Stimulated activated naive CD8-positive, alpha-beta T cell treated with anti-CD3 and anti-CD28 coated beads, Interleukin-15, amount 100 ng/mL, for 72 hours (primary cell): ENCODE measurements around the gene CYTH4.
"Not testable (repeated sequence)": the region's sequence is repeated elsewhere in the genome, so short reads cannot be mapped to it uniquely, and the experiment has no call there.

Source experiments
- ATAC-seq: fragments of 150-1000 bp; cut with Tn5 transposase; 2 replicates; pipeline ENCODE4 v1.10.0; 2021; ENCODE audit warnings: mild to moderate bottlenecking, moderate library complexity
- DNase-seq, 2 donors: peaks; one replicate each; pipeline ENCODE4 v3.0.0; 2021 to 2022
- H3K27ac Mint-ChIP-seq, 2 donors: one replicate each; pipeline ENCODE4 v1.8.0; 2022; ENCODE audit warnings: mild to moderate bottlenecking in 2 of 2, mixed read lengths in 2 of 2, moderate library complexity in 2 of 2
- H3K27me3 Mint-ChIP-seq: one replicate; pipeline ENCODE4 v1.8.0; 2022; ENCODE audit warnings: mixed read lengths
- H3K4me1 Mint-ChIP-seq: one replicate; pipeline ENCODE4 v1.8.0; 2022; ENCODE audit warnings: mild to moderate bottlenecking, mixed read lengths
- H3K4me3 Mint-ChIP-seq, 2 donors: one replicate each; pipeline ENCODE4 v1.8.0; 2022; ENCODE audit warnings: mild to moderate bottlenecking in 2 of 2, mixed read lengths in 2 of 2, moderate library complexity in 1 of 2
- H3K9me3 Mint-ChIP-seq, 2 donors: one replicate each; pipeline ENCODE4 v1.8.0; 2022; ENCODE audit warnings: mixed read lengths in 2 of 2

Gene CYTH4

DNA sequence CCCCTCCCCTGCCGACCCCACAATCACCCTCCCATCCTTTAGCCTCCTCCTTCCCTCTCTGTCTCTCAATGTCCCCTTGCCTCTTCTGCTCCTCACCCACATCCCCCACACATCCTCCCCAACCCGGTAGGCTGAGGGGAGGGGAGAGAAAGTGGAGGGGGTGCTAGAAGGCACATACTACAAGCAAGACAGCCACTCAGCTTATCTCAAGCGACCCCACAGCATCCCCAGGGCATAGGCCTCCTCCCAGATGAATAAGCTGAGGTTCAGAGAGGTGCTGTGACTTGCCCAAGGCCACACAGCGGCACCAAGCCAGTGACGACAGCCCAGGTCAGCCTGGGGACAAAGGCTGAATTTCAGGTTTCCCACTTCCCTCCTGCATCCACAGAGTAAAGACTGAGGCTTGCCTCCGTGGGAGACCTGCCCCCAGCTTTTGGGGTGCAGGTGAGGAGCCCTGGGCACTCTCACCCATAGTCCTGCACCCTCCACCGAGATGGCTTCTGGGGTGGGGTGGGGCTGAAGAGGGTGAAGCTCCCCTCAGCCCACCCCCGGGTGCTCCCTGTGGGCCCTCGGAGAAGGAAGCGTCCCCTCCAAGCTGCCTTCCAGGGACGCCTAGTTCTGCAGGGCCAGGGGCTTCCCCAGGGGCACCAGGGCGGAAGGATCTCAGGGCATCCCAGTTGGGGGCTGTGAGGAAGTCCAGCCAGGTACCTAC is 38.8 kb upstream of the CYTH4 start:
- ATAC-seq (peak; percentile 4), DNase-seq (no peak)
- H3K4me1 Mint-ChIP-seq = peaks cover 61% of the 10 kb centered on the region
- peak overlapping the region; percentile 95 to 98 for H3K4me3 Mint-ChIP-seq
- H3K27me3 Mint-ChIP-seq = no peaks in the 10 kb centered on the region
- no peaks in the 10 kb centered on the region for H3K9me3 Mint-ChIP-seq
- H3K27ac Mint-ChIP-seq = peak overlapping the region; percentile 92 to 93

DNA sequence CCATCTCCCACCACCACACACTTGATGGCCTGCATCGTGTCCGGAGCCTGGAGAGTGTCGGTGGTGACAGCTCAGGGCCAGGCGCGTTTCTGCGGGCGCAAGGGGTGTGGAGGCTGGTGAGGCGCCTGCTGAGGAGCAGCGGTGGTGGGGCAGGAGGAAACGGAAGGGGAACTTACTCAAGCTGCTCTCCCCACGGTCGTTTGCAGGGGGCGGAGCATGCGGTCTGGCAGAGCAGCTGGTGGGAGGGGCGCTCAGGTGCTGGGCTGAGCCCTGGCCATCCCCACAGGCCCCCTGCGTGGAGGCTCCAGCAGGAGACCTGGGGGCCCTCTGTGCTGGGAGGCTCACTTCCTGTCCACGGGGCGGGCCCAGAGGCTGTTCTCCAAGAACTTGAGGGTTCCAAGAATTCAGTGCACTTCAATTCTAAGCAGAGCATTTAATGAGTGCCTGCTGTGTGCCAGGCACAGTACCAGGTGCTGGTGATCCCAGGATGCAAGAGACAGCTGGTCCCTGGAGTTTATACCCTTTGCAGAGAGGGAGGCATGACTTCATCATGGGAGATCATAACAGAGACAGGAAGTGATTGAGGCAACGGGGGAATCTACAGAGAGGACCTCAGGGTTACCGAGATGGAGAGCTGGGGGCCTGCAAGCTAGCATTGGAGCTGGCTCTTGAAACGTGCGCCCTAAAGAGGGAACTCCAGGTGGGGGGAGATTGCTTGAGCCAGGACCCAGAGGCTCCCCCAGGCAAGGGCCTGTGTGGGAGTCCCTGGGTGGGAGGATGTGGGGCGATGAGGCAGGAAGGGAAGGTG is 38.0 kb upstream of the CYTH4 start, which contains the start of gene RAC2:
TSS of gene RAC2 (minus strand) at position 156 of the 808 bp plus-strand sequence. CDS start at position 35, 121 bp downstream.
- Mint-ChIP-seq H3K27ac (peak within 1 kb of the TSS; percentile 92 to 93), H3K9me3 (no peaks in the 10 kb centered on the region), H3K4me3 (peak within 1 kb of the TSS; percentile 95 to 98), H3K27me3 (no peaks in the 10 kb centered on the region), H3K4me1 (peaks cover 56% of the 10 kb centered on the region)
- ATAC-seq = peak; percentile 73
- DNase-seq = peak; percentile 82 to 93

DNA sequence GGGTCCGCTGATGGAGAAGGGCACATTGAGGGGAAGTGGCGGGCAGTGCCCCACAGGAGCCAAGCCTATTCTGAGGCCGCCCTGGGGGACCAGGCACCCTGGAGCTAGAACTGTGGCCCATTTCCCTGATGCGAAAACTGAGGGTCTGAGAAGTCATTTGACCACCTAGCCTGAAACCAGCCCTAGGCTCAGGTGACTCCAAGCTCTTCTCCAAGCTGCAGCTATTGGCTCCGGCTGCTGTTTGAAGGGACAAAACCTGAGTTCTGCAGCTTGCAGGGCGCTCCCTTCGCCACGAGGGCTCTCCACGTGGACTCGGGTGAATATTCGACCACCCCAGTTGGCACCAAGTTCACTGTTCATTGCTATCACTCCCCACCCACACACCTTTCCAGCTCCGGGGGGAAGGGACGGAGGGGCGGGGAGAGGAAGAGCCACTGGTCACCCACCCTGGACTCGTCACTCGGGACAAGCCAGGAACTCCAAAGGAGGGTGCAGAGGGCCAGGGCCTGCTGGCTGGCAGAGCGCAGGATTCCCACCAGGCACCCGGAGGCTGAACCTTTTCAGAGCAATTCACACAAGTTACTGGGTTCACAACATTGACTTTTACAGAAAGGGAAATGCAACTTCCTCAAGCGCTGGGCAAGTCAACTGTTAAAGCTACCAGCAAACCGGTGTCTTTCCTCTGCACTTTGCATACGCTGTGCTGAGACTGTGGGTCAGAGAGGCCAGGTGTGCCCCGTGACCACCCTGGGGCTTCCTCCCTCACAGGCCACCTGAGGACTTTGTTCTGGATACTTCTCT is 37.2 kb upstream of the CYTH4 start:
- Mint-ChIP-seq H3K4me1 (peaks cover 48% of the 10 kb centered on the region), H3K27me3 (no peaks in the 10 kb centered on the region), H3K27ac (peak overlapping the region; percentile 92 to 93), H3K4me3 (peak overlapping the region; percentile 95 to 98), H3K9me3 (no peaks in the 10 kb centered on the region)
- ATAC-seq (no peak), DNase-seq (no peak)

DNA sequence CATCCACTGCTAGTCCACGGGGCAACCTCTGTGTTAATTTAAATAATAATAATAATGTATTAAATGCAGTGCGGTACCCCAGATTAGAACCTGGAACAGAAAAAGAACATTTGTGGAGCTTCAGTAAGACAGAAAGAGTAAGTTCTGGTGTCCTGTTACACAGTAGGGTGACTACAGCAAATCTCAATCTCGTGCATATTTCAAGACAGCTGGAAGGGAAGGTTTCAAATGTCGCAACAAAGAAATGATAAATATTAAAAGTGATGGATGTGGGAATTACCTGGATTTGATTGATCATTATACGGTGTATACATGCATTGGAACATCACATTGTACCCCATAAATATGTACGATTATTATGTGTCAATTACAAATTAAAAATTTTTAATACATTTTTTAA is 36.6 kb upstream of the CYTH4 start:
- Mint-ChIP-seq H3K4me1 (peaks cover 42% of the 10 kb centered on the region), H3K27ac (no peak overlapping the region), H3K4me3 (no peak overlapping the region), H3K9me3 (no peaks in the 10 kb centered on the region), H3K27me3 (no peaks in the 10 kb centered on the region)
- ATAC-seq (no peak), DNase-seq (no peak)

DNA sequence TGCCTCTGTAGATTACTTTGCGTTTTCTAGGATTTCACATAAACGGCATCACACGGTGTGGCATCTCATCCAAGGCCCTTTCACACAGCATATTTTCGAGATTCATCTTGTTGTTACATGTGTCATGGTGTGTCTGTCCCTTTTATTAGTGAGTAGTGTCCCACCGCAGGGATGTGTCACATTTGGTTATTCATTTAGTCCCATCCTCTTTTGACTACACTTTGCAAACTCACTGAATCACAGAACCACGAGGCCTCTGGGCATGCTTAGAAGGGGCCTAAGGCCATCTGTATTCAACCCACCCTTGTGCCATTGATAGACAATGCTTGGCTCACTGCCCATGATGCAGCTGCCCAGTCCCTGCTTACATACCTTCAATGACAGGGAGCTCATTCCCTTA is 34.1 kb upstream of the CYTH4 start:
- Mint-ChIP-seq H3K4me1 (peaks cover 33% of the 10 kb centered on the region), H3K4me3 (no peak overlapping the region), H3K27ac (no peak overlapping the region), H3K9me3 (no peaks in the 10 kb centered on the region), H3K27me3 (no peaks in the 10 kb centered on the region)
- ATAC-seq = no peak
- no peak for DNase-seq

DNA sequence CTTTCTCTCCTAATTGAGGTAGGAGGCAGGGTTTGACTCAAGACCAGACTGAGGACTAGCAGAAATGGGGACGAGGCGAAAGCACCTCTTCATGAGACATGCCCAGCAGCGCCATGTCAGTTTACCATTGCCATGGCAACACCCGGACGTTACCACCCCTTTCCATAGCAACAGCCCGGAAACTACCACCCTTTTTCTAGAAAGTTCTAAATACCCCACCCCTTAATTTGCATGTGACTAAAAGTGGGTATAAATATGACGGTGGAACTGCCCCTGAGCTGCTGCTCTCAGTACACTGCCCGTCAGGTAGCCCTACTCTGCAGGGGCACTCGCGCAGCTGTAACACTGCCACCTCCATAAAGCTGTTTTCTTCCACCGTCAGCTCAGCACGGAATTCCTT is 32.3 kb upstream of the CYTH4 start:
- Mint-ChIP-seq H3K27ac (no peak overlapping the region), H3K4me3 (no peak overlapping the region), H3K9me3 (no peaks in the 10 kb centered on the region), H3K27me3 (no peaks in the 10 kb centered on the region), H3K4me1 (peaks cover 36% of the 10 kb centered on the region)
- DNase-seq = no peak
- ATAC-seq = no peak

DNA sequence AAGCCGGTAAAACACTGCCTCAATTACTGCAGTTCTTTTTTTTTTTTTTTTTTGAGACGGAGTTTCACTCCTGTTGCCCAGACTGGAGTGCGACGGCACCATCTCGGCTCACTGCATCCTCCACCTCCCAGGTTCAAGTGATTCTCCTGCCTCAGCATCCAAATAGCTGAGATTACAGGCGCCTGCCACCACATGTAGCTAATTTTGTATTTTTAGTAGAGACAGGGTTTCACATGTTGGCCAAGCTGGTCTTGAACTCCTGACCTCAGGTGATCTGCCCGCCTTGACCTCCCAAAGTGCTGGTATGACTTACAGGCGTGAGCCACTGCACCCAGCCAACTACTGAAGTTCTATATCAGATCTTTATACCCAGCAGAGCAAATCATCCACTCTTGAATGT is 30.5 kb upstream of the CYTH4 start:
- DNase-seq, H3K27me3 Mint-ChIP-seq, H3K4me3 Mint-ChIP-seq, ATAC-seq, H3K9me3 Mint-ChIP-seq: not testable (repeated sequence)
- Mint-ChIP-seq H3K4me1 (peaks cover 50% of the 10 kb centered on the region), H3K27ac (peak overlapping the region in 1 of 2 donors; percentile 38)

DNA sequence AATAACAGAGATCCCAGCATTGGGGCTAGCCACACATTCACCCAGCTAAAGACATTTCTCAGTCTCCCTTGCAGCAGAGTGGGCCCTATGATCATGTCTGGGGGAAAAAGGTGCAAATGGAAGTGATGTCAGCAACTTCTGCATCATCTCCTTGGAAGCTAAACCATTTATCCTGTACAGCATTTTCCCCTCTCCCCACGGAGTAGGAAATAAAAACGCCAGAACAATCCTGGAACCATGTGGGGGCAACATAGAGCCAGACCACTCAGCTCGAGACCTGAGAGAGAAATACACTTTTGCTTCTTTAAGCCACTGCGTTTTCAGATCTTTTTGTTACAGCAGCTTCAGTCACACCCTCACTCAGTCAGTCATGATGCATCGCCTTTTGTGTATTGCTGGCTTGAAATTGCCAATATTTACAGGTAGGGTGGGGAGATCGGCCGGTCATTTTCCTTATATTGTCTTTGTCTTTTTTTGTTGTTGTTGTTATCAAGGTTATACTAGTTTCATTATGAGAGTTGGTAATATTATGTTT is 29.1 kb upstream of the CYTH4 start:
- H3K4me3 Mint-ChIP-seq = no peak overlapping the region
- H3K27ac Mint-ChIP-seq = no peak overlapping the region
- DNase-seq = no peak
- peaks cover 47% of the 10 kb centered on the region for H3K4me1 Mint-ChIP-seq
- no peaks in the 10 kb centered on the region for H3K27me3 Mint-ChIP-seq
- no peaks in the 10 kb centered on the region for H3K9me3 Mint-ChIP-seq
- no peak for ATAC-seq

DNA sequence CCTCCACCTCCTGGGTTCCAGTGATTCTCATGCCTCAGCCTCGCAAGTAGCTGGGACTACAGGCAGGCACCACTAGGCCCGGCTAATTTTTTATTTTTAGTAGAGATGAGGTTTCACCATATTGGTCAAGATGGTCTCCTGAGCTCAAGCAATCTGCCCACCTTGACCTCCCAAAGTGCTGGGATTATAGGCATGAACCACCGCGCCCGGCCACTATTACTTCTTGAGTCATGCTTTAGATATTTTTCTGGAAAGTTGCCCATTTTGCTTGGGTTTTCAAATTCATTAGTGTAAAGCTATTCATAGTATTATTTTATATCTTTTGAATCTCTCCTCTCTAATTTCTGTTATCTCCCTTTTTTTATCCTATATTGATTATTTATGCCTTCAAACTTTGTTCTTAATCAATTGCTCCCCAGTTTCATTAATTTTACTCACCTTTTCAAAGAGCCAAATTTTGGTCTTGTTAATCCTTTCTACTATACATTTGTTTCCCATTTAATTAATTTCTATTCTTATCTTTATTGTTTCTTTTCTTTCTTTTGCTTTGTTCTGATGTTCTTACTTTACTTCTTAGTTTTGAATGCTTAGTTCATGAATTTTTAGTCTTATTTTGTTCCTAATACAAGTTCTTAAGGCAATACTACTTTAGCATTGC is 28.0 kb upstream of the CYTH4 start:
- Mint-ChIP-seq H3K9me3 (no peaks in the 10 kb centered on the region), H3K27me3 (no peaks in the 10 kb centered on the region), H3K4me1 (peaks cover 43% of the 10 kb centered on the region), H3K27ac (no peak overlapping the region), H3K4me3 (no peak overlapping the region)
- no peak for ATAC-seq
- no peak for DNase-seq

DNA sequence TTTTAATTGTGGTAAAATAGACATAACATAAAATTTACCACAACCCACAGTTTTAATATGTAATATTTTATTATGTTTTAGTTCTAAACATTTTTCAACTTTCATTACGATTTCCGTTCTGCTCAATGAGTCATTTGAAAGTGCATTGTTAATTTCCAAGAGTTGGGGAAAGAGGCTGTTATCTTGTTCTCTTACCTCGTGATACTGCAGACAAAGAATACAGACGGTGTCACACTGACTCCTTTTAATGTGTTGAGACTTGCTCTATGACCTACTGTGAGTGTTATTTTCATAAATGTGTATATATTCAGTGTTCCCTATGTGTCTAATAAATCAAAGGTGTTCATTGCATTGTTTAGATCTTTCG is 27.5 kb upstream of the CYTH4 start:
- no peak for ATAC-seq
- H3K27me3 Mint-ChIP-seq = no peaks in the 10 kb centered on the region
- peaks cover 48% of the 10 kb centered on the region for H3K4me1 Mint-ChIP-seq
- H3K4me3 Mint-ChIP-seq = no peak overlapping the region
- DNase-seq = no peak
- H3K27ac Mint-ChIP-seq = no peak overlapping the region
- no peaks in the 10 kb centered on the region for H3K9me3 Mint-ChIP-seq

DNA sequence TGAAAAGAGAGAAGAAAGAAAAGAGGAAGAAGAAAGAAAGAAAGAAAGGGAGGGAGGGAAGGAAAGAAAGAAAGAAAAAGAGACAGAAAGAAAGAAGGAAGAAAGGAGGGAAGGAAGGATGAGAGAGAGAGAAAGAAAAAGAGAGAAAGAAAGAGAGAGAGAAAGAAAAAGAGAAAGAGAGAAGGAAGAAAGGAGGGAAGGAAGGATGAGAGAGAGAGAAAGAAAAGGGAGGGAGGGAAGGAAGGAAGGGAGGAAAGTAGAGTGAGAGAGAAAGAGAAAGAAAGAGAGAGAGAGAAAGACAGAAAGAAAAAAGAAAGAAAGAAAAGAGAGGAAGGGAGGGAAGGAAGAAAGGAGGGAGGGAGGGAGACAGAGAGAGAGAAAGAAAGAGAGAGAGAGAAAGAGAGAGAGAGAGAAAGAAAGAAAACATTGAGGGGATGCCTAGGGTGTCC is 26.7 kb upstream of the CYTH4 start:
- H3K4me1 Mint-ChIP-seq = peaks cover 55% of the 10 kb centered on the region
- H3K4me3 Mint-ChIP-seq = no peak overlapping the region
- no peaks in the 10 kb centered on the region for H3K27me3 Mint-ChIP-seq
- H3K9me3 Mint-ChIP-seq = no peaks in the 10 kb centered on the region
- H3K27ac Mint-ChIP-seq = peak overlapping the region; percentile 2 to 89
- ATAC-seq (no peak), DNase-seq (no peak)

DNA sequence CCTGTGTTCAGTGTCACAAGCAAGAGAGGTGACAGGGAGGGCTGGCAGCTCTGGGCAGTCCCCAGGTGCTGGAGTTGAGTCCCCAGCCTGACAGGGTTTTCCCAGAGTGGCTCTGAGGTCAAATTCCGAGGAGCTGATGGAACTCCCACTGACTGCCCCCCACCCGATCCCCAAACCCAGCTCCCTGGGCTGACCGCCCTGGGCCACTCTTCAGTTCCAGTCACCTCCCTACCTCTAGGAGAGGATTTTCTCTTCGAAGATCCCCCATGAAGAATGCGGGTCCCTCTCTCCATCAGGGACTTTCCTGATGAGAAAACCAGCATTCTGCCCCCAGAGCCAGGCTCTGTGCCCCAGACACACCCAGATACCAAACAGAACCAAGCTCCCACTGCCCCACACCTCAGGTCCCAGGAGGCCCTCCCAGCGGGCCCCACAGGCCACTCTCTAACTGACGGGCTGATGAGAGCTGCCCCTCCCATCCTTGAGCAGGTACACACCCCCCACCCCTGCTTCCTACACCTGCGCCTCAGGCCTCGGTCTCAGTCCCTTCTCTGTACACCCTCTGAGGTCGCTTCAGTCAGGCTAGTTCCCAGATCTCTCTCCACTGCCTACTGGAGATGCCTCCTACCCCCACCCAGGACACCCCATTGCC is 26.1 kb upstream of the CYTH4 start:
- peak; percentile 54 for ATAC-seq
- Mint-ChIP-seq H3K4me3 (no peak overlapping the region), H3K27ac (peak overlapping the region; percentile 29 to 63), H3K4me1 (peaks cover 60% of the 10 kb centered on the region), H3K9me3 (no peaks in the 10 kb centered on the region), H3K27me3 (no peaks in the 10 kb centered on the region)
- no peak for DNase-seq

DNA sequence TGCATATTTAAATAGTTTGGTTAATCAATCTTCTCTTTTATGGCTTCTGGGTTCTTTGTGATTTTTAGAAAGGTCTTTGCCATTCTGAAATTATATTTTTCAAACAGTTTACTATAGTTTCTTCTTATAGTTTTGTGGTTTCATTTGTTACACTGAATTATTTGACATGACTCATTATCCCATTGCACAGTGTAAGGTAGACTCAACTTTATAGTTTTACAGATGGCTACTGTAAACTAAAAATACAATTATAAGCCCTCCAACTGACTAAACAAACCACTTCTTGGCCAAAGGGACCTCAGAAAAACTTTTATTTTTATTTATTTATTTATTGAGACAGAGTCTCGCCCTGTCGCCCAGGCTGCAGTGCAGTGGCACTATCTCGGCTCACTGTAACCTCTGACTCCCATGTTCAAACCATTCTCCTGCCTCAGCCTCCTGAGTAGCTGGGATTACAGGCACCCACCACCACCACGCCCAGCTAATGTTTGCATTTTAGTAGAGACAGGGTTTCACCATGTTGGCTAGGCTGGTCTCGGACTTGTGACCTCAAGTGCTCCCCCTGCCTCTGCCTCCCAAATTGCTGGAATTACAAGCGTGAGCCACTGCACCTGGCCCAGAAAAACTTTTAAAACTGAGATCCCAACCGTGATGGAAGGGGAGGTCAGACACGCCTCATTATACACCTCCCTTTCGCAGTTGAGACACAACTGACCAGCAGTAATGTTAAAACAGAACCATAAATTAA is 24.1 kb upstream of the CYTH4 start:
- Mint-ChIP-seq H3K27ac (no peak overlapping the region), H3K9me3 (no peaks in the 10 kb centered on the region)

DNA sequence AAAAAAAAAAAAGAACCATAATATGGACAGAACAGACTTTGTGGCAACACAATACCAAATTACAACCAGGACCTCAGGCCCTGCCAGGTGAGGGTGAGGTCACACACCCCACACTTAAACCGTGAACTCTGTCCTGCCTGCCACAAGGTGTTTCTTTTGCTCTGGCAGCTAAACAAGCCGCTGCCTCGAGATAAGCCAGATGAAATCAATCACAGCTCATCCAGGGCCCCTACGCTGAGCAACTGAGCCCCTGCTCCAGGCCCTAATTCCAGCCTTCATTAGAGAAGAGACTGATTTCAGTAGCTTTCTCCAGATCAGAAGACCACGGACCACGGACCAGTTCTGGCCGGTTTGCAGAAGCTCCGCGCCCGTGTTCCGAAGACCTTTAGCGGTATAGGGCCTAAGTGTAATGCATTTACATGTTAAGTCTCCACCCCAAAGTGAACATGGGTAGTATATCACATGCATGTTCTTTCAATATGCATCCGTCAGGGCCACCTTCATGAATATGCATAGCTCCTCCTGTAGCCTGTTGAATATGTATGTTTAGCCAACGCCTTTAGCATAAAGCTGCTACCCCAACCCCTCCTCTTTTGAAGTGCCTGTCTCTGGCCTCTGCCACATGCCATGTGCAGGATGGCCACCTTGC is 23.4 kb upstream of the CYTH4 start:
- H3K4me1 Mint-ChIP-seq = peaks cover 49% of the 10 kb centered on the region
- no peak overlapping the region for H3K27ac Mint-ChIP-seq
- ATAC-seq (no peak), DNase-seq (no peak)
- no peaks in the 10 kb centered on the region for H3K9me3 Mint-ChIP-seq
- H3K4me3 Mint-ChIP-seq = no peak overlapping the region
- peaks cover 9% of the 10 kb centered on the region for H3K27me3 Mint-ChIP-seq

More for the DNA sequence above, 24.1 kb upstream of the CYTH4 start:
- DNase-seq (no peak), ATAC-seq (no peak)
- no peak overlapping the region for H3K4me3 Mint-ChIP-seq
- H3K27me3 Mint-ChIP-seq = peaks cover 9% of the 10 kb centered on the region
- H3K4me1 Mint-ChIP-seq = peaks cover 53% of the 10 kb centered on the region
